Stimulated activated CD4-positive, alpha-beta T cell treated with anti-CD3 and anti-CD28 coated beads, TNF-alpha, amount 100 ng/mL, for 1 hour (primary cell): ENCODE data around the gene TEDC1.

Experiments
- DNase-seq, 3 donors: peaks; one replicate each; pipeline ENCODE4 v3.0.0-alpha.2; 2020; ENCODE audit warnings: low read depth in 3 of 3, low spot score in 1 of 3

The TEDC1 gene, protein sequence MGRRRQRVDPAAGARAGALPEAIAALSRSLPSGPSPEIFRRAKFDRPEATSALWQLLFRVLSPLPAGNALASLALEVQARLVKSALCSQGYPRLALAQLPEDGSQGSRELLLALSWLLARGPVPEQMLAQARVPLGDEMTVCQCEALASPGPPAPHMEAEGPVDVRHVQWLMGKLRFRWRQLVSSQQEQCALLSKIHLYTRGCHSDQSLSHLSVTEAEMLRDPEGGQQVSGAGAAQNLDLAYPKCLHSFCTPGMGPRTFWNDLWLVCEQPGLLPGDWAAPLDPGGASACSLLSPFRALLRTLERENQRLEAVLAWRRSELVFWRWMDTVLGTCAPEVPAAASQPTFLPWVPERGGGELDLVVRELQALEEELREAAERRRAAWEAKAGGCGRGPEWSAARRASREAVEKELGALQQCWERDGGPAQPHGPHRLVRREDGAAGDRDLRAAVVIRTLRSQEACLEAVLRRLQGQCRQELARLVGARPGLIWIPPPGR

DNA sequence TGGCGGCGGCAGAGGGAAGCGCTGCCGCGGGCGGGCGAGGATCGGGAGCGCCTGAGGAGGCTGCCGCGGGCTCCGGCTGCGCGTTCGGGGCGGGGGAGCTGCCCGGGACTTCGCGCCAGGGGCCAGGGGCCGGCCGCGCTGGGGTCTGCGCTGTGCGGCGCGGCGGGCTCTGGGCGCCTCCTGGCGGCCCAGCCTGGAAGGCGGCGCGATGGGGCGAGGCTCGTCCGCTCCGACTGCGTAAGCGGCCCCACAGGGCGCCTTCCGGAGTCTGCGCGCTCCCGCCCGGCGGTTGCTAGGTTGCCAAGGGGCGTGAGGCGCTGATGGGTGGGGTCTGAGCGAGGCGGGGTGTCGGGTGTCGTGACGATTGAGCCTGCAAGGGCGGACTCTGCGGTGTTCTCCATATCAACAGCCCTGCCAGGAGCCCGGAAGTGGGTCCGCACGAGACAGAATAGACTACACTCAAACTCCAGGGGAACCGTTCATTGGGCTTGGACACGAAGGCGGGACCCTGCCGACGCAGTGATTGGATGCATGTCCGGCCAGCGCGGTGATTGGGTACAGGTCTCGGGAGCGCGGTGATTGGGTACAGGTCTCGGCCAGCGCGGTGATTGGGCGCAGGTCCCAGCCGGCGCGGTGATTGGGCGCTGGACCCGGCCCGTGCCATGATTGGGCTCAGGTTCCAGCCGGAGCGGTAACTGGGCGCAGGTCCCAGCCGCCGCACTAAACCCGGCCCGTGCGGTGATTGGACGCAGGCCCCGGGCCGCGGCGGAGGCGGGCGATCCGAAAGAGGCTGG is at the start of gene TEDC1:
Gene TEDC1, plus strand, starts transcription at position 675 of the 794 bp plus-strand sequence. CDS start 130 bp downstream, outside the sequence.
- peak; percentile 94 to 98 (median 98) for DNase-seq

DNA sequence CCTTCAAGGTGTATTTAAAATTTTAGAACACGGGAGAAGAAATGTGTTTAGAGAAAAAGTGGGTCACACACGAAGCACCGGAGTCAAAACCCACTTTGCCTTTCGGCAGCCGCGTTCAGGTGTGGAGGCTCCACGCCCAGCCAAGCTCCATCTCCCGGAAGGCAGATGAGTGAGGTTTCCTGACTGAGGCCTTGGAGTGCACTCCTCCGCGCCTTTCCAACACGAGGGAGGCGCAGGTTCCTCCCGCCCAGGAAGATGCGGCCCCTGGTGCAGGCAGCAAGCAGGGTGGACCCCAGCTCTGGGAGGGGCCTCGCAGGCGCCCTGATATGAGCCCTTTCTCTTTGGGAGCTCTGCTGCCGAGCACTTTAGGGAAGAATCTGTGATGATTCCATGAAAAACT is 48.9 kb upstream of the TEDC1 start:
- DNase-seq: no peak

DNA sequence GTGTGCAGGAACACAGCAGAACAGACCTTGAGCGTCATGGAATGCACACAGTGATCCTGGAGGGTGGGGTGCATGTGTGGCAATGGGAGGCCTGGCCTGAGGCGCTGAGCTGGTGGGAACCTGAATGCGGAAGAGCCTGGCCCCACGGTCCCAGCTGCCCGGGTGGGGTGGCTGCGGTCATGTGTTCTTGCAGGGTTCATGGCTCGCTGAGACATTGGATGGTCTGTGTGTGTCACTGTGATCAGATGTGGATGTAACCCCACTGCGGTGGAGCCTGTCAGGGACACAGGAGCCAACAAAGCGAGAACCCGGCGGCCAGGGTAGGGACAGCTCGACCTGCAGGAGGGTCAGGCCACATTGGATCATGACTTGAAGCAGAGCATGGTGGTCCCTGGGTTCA is 48.2 kb upstream of the TEDC1 start:
- no peak for DNase-seq

DNA sequence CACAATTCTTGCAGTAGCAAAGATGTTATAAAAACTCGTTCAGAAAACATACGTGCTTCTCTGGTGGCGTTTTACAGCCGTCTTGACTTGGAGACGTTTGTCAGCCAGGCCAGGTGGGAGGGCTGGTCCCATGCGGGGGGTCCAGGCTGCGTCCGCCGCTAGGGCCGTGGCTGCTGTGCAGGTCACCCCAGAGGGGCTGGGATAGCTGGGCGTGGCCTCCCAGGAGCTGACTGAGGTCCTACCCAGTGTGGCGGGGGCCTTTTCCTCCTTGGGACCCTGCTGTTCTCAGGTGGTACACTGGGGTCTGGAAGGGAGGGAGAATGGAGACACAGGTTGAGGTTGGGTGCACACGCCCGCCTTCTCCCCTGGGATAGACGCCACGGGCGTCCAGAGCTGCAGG is 46.2 kb upstream of the TEDC1 start:
- no peak for DNase-seq

DNA sequence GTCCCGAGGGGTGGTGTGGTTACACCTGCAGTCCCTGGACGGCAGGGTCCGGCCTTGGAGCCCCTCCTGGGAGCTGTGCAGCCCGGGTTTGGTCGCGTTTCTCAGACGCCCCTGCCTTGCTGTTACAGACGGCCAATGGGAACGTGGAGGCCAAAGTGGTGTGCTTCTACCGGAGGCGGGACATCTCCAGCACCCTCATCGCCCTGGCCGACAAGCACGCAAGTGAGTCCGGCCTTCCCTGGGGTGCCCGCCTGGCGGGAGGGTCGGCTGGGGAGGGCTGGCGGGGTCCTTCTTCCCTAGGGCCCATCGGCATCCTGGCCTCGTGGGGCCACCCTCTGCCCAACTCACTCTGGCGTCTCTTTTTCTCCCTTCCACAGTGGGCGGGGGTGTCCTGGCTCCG is 45.8 kb upstream of the TEDC1 start:
- DNase-seq: no peak

DNA sequence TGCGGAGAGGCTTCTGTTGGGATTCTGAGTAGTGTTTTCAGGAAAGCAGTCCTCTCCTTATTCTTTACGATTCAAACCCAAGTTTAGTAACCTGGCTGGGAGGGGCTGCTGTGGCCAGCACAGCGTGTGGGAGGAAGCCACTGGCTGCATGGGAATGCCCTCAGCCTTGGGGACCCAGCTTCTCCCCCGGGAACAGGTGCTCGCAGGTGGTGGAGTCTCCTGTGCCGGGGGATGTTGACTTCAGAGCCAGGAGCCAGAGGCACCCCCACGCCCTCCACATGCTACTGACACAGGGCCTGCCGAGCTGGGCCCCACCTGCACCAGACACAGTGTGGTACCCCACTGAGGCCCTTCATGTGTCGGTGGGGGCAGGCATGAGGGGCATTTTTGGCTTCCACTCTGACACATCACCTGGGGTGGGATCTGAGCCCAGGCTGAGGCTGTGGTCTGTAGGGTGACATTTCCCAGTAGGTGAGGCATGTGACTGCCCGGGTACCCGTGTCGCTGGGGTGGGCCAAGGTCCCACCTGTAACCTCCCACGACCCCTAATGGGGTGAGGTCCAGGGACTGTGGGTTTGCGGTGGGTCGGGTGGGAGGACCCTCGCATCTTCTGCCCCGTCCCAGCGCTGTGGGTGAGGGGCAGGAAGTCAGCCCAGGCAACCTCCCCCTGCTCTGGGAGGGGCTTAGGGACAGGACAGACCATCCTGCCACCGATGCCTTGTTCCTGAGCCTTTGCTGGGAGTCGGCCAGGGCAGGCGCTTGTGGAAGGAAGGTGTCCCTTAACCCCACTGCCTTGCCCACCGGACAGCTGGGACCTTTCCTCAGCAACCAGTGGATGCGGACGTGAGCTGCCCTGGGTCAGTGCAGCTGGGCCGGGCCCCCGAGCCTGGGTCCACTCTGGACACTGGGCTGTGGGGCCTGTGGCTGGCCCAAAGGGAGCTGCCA is 44.9 kb upstream of the TEDC1 start:
- no peak for DNase-seq

DNA sequence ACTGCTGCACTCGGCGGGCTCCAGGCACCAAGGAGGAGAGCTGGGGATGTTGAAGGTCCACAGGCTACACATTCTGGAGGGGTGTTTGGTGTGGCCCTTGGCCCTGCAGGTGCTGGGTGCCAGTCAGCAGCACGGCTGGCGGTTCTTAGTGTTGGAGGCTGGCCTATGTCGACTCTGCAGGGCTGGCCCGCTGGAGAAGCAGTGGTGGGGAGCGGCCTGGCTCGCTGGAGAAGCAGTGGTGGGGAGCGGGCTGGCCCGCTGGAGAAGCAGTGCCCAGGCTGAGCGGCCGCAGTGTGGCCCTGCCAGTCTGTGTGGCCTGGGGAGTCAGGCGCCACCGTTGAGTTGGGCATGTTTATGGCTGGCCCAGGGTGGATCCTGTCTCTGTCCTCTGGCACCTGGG is 44.1 kb upstream of the TEDC1 start:
- no peak for DNase-seq

DNA sequence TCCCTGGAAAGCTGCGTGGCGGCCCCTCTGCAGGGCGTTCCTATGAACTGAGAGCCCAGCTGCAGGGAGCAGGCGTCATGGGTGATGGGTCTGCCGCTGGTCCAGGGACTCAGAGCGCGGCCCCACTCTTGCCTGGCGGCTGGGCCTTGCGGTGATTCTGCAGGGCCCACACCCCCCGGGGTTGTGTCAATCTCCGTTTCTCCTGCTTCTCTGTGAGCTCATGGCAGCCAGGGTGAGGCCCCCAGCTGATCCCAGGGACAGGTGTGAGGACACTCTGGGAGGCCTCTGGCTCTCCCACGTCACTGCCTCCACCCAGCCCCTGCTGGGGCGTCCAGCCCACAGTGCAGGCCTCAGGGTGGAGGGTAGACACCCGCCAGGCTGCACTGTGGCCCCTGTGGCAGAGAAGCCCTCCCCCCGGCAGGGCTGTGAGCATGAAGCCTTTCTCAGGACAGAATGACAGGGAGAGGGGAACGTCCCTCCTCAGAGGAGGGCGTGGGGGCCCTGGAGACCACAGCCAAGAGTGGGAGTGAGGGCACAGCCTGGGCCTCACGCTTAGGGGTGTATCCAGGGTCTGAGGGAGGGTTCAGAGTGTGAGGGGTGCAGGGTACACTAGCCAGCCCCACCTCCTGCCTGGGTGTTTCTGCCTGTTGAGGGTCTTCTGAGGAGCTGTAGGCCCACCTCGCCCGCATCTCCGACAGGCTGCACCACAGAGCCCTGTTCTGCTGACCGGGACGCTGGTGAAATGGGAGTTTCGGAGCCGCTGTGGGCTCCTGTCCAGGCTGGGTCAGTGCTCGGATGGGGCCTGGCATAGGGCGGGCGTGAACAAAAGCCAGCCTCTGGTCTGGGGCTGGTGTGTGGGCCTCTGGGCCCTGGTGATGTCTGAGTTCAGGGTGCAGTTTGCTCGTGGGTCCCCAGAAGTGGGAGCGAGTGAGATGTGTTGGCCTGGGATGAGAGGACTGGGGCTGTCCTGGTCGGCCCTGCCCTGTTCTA is 43.1 kb upstream of the TEDC1 start:
- DNase-seq: no peak

DNA sequence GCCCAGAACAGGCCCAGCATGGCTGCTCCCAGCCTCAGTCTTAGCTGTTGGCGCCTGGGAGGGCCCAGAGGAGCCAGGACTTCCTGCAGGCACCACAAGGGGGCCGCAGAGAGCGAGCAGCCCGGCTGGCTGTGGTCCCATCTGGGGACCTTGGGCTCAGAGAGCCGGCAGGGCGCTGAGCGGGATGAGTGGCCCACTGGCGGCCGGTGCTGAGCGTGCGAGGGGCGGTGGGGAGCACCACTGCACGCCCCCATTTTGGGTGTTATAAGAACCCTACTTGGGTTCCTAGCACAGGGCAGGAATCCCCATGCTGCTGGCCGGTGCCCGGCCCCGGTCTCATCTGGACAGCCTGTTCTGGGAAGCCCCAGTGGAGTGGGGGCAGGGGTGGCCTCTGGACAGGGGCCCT is 42.3 kb upstream of the TEDC1 start:
- DNase-seq: peak; percentile 21 to 57 (median 44)

DNA sequence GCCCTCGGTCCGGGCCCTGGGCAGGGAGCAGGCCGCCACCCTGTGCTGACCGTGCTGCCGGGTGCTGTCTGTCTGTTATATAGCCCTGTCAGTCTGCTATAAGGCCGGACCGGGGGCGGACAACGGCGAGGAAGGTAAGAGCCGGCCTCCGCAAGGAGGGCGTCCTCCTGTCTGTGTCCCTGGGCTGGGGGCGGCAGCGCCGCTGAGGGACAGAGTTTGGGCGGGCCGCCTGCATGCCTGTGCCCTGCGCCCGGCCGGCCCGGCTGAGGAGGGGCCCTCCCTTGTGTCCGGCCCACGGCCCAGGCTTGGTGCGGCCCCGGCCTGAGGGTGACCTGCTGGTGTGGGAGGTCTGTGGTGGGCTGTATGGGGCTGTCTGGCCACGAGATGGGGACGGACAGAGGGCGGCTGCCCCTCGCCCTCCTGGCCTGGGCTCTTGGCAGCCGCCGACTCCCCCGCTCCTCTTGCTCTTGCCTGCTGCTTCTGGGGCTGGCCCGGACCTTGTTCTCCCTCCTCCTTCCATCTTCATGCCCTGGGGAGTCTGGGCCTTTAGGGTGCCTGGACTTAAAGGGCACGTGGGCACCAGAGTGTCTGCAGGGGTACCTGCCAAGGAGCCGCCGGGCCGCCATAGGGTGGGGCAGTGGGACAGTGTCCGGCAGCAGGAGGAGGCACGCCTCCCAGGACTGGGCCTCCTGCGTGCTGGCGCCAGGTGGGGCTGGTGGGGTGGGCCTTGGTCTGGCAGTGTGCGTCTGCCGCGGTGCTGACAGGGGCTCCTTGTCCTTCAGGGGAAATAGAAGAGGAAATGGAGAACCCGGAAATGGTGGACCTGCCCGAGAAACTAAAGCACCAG is 41.5 kb upstream of the TEDC1 start:
- DNase-seq: no peak

DNA sequence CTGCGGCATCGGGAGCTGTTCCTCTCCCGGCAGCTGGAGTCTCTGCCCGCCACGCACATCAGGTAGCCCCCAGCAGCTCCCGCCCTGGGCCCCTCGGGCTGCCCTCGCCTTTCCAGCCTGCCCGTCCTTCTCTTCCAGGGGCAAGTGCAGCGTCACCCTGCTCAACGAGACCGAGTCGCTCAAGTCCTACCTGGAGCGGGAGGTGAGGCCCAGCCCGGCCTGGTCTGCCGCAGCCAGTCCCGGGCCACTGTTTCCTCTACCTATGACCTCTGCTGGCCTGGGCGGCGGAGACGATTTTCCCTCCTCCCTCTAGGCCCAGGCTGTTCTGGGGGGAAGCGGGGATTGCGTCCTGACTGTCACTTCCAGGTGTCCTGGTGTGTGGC is 40.9 kb upstream of the TEDC1 start:
- DNase-seq: no peak

DNA sequence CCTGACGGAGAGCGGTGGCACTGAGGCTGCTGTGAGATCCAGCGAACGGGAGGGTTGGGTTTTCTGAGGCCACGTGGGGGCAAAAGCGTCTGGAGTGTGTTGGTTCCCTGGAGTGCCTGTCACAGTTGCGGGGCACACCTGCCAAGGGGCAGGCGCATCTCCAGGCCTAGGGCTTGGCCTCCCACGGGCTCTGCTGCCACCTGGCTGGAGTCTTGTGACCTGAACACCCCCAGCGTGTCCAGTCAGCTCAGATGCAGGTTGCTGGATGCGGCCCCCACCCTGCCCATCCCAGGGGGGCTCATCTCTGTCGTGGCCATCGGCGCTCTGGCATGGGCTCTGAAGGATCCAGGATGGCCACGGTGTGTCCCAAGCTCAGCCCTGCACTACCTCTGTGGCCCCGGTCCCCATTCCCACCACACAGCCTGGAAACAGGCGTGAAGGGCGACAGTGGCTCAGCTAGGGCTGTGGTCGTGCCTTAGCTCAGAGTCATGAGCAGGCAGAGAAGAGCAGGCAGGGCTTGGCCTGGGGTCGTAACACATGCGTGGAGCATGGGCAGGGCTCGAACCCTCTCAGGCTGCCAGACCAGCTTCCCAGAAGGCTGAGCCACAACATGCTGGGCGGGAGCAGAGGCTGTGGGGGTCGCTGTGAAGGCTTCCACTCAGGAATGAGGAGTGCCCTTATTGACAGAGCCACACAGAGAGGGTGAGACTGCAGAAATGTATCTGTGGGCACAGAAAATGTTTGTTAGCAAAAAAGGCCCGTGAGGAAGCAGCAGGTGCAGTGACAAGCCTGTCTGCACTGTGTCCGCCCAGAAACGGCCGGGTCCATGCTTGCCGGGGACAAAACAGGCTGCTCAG is 40.0 kb upstream of the TEDC1 start:
- no peak for DNase-seq

DNA sequence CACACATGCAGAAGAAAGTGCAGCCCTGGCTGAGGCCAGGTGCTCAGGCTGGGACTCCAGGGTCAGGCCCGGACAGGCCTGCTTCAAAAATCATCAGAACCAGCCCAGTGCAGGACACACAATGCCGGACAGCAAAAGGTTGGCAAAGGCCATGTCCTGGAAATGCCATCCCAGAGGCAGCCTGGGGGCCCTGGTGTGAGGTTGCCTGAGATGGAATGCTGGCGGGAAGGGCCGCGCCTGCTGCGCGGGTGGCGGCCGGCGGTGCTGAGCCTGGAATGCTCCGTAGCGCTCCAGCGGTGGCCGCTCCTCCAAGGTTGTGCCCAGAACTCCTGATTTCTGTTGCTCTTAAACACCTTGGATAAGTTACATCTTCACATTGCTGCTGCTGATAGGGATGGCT is 38.1 kb upstream of the TEDC1 start:
- no peak for DNase-seq

DNA sequence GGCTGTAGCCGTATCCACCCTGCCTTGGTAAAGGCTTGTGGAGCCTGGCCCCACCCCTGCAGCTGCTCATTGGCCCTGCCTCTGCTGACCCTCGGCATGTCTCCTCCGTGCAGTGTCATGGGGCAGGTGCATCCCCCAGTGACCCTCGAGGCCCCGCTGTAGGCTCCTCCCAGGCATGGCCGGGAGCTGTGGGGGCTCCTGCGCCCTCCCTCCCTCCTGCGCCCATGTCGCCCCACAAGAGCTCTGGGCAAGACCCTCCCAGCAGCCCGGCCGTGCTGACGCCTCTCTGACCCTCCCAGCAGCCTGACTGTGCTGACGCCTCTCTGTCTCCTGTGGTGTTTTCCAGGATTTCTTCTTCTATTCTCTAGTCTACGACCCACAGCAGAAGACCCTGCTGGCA is 37.2 kb upstream of the TEDC1 start:
- no peak for DNase-seq

DNA sequence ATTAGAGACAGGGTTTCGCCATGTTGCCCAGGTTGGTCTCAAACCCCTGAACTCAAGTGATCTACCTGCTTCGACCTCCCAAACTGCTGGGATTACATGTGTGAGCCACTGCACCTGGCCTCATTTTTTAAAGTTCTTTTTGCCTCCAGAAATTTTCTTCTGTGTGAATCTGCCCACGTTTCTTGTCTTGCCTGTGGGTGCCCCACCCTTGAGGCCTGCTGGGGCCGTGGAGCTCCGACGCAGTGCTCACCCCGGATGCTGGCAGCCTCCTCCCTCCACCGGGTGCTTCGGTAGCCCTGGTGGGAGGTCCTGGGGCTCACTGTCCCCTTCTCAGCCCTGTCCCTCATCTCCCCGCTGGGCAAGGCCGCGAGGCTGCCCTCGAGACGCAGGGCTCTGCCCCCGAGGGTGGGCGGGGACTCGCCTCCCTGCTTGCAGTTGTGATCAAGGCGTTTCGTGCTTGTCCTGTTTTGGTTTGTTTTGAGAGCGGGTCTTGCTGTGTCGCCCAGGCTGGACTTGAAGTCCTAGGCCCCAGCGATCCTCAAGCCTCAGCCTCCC is 35.9 kb upstream of the TEDC1 start:
- no peak for DNase-seq

DNA sequence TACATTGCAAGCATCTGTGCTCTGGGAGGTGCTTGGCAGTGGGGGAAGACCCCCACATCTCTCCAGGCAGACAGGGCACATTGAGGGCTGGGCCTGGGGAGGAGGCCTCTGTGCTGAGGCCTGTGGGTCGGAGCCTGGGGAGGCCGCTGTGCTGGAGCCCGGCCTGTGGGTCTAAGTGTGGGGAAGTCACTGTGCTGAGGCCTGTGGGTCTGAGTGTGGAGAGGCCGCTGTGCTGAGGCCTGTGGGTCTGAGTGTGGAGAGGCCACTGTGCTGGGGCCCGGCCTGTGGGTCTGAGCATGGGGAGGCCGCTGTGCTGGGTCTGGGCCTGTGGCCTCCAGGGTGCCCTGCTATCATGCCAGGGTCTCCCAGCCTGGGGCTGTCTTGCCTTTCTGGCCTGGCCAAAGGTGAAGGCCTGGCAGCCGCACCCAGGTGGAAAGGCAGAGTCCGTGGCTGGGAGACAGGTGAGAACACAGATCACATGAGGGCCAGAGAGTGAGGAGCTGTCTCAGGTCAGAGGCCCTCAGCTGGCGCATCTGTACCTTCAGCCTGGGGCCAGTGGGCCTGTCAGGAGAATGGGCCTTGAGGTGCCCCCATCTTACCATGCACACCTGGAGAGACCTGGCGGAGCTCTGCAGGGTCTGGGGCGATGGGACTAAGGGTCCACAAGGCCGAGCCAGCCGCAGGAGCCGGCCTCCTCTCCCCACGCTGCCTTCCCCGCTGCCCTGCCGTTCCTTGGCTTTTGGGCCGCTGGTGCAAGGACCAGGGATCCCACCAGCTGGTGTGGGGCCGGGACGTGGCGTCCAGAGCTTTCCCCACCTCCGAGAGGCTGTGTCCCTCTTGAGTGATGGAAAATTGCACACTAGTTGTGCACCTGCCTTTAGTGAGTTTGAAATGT is 35.0 kb upstream of the TEDC1 start:
- DNase-seq: no peak
